HepG2 (cell line): ENCODE results near the gene CA9.

ENCODE experiments used
- BCLAF1 ChIP-seq: fragments of 450-650 bp; IDR thresholded peaks from 2 replicates; pipeline ENCODE4 v1.6.1; 2017; ENCODE audit warnings: mild to moderate bottlenecking
- ESRRA ChIP-seq: sonication (generic); formaldehyde crosslinking; IDR thresholded peaks from 2 replicates; pipeline ENCODE4 v1.5.1; 2020; ENCODE audit warnings: mild to moderate bottlenecking, low read depth, missing genetic modification reagents
- EZH2 ChIP-seq: conservative IDR thresholded peaks from 2 replicates; pipeline ENCODE4 v1.6.1; 2012; ENCODE audit warnings: mild to moderate bottlenecking, low read depth, low read length, moderate library complexity
- GABPB1 ChIP-seq: IDR thresholded peaks from 2 replicates; pipeline ENCODE4 v1.6.1; 2016; ENCODE audit warnings: mild to moderate bottlenecking, missing genetic modification reagents, moderate library complexity, missing compliant biosample characterization
- KDM4B ChIP-seq: sonication (generic); formaldehyde crosslinking; IDR thresholded peaks from 2 replicates; pipeline ENCODE4 v1.4.0; 2020; ENCODE audit warnings: missing genetic modification reagents
- MAZ ChIP-seq, 2 experiments: sonication (generic) in 1 of 2; formaldehyde crosslinking in 1 of 2; IDR thresholded peaks; 2 replicates each; pipeline versions ENCODE4 v1.5.0 to v1.6.1; 2012 to 2020; ENCODE audit warnings: low read depth in 2 of 2, mild to moderate bottlenecking in 2 of 2, borderline replicate concordance in 1 of 2, improper control_type of control experiment in 1 of 2, low read length in 1 of 2, missing genetic modification reagents in 1 of 2, moderate library complexity in 1 of 2
- POLR2A ChIP-seq, 2 experiments: IDR thresholded peaks; 2 replicates each; pipeline ENCODE4 v1.6.1; 2011; ENCODE audit warnings: low read depth in 2 of 2, low read length in 2 of 2, mild to moderate bottlenecking in 1 of 2, moderate library complexity in 1 of 2; ENCODE audit not compliant: insufficient read depth in 1 of 2
- POLR2AphosphoS5 ChIP-seq: IDR thresholded peaks from 2 replicates; pipeline ENCODE4 v1.6.1; 2012; ENCODE audit warnings: low read depth, low read length
- ZNF652 ChIP-seq: IDR thresholded peaks from 2 replicates; pipeline ENCODE4 v1.6.1; 2016; ENCODE audit warnings: low read depth, borderline replicate concordance

GRCh38 chr9:35728041-35728971, 54.6 kb downstream of the CA9 start:
- TF ChIP-seq EZH2 (no peak), POLR2A (IDR thresholded peaks at IDR 0.05; ENCODE audit: insufficient read depth in 1 of 2, low read depth in 2 of 2, low read length in 2 of 2) (peak in 1 of 2 experiments; percentile 54; a peak in 2 of 4 replicates), KDM4B (CRISPR knock-in tag) (no peak), ESRRA (CRISPR knock-in tag) (no peak), ZNF652 (CRISPR knock-in tag) (no peak), BCLAF1 (no peak), MAZ (IDR thresholded peaks at IDR 0.05; ENCODE audit: borderline replicate concordance, low read depth, low read length) (peak; percentile 43; the same call in 1 of the 2 replicates), MAZ (CRISPR knock-in tag; IDR thresholded peaks at IDR 0.05; ENCODE audit: low read depth) (no peak), POLR2AphosphoS5 (no peak), GABPB1 (CRISPR knock-in tag) (no peak)
